ENCODE data around the gene ROCK1.

- TF ChIP-seq GATA2 (IDR thresholded peaks at IDR 0.05; ENCODE audit: low read depth, low read length) (no peak), GATA3 (IDR thresholded peaks at IDR 0.05; ENCODE audit: low read depth, low read length) (no peak)
These were observed 122.9 kb downstream of the ROCK1 start for GRCh38 chr18:20988726-20989125.

Data from SH-SY5Y (cell line).